T-helper 9 cell (primary cell): ENCODE results near the gene TMPRSS12.
"Not testable (repeated sequence)": the region's sequence is repeated elsewhere in the genome, so short reads cannot be mapped to it uniquely, and the experiment has no call there.

ENCODE experiments used
- DNase-seq: peaks from one replicate; pipeline ENCODE4 v3.0.0-alpha.2; 2020
- total RNA-seq, 2 donors: gene quantifications; one replicate each; lab custom pipeline; 2026; lab: John Stamatoyannopoulos, UW

TMPRSS12 gene, protein sequence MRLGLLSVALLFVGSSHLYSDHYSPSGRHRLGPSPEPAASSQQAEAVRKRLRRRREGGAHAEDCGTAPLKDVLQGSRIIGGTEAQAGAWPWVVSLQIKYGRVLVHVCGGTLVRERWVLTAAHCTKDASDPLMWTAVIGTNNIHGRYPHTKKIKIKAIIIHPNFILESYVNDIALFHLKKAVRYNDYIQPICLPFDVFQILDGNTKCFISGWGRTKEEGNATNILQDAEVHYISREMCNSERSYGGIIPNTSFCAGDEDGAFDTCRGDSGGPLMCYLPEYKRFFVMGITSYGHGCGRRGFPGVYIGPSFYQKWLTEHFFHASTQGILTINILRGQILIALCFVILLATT
- 0 to 0.07 reads per million in 2 donors for total RNA-seq

DNA sequence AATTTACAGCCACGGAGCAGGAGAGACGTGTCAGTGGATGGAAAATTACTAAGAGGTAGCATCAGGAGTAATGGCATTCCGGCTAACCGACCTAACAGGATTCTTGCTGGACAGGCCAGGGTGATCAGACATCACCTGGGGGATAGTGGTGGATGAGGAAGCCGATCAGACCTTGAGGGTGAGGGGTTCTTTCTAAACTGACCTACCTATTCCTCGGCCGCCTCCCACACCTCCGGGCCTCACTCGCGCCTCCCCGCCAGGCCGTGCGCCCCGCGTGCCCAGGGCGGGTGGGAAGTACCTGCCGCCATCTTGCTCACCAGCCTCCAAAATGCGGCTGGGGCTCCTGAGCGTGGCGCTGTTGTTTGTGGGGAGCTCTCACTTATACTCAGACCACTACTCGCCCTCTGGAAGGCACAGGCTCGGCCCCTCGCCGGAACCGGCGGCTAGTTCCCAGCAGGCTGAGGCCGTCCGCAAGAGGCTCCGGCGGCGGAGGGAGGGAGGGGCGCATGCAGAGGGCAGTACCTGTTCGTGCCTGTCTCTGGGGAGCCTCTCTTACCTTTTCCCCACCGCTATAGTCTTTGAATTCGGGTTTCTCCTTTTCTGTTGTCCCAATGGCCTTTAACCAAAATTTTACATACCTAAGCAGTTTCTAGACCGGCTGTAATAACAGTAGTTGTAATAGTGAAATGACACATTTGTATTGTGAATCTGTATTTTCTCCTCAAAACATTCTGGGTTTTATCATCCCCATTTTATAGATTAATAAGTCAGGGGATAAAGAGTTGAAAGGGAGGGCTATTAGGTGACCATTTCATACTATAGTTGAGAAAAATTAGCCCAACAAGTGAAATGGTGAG lies at the start of gene TMPRSS12:
Gene TMPRSS12, plus strand, starts transcription at position 290 of the 857 bp plus-strand sequence. Its CDS starts 39 bp downstream, at position 329.
- no peak for DNase-seq

DNA sequence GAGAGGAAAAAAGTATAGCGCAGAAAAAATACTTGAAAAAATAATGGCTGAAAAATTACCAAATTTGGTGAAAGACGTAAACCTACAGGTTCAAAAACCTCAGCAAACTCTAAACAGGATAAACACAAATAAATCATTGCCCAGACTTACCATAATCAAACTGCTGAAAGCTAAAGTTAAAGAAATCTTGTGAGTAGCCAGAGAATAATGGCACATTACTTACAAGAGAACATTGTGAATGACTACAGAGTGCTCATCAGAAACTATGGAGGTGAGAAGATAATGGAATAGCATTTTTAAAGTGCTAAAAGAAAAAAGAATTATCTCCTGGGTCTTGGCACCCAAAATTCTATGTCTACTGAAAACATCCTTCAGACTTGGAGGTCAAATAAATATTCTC lies 42.8 kb upstream of the TMPRSS12 start:
- DNase-seq: no peak

DNA sequence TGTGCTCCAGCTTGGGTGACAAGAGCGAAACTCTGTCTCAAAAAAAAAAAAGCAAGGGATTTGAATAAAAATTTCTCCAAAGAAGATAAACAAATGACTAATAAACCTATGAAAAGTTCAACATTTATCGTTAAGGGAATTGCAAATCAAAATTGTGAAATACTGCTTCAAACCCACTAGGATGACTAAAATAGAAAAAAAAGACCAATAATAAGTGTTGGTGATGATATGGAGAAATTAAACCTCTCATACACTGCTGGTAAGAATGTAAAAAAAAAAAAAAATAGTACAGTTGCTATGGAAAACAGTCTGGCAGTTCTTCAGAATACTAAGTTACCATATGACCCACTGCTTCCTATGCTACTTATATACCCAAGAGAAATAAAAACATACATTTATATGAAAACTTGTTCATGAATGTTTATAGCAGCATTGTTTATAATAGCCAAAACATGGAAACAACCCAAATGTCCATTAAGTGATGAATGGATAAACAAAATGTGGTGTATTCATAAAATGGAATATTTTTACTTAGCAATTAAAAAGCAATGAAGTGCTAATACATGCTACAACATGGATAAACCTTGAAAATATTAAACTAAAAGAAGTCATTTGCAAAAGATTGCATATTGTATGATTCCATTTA lies 39.4 kb upstream of the TMPRSS12 start:
- no peak for DNase-seq

DNA sequence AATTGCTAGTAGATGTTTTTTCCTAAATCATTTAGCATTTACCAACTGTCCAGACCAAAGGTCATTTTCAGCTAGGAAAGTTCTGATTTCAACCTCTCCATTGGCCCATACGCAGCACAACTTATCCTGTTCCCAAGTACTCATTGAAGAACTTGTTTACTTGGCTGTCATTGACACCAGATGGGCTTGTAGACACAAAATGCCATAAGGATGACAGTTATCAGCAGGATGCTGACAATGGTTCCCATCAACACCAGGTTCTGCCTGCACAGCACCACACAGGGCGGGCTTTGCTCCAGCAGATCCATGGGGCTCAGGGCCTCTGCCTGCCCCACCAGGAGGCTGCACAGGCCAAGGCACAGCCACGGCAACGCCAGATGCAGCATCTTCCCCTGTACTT lies 36.5 kb upstream of the TMPRSS12 start:
- DNase-seq: no peak

DNA sequence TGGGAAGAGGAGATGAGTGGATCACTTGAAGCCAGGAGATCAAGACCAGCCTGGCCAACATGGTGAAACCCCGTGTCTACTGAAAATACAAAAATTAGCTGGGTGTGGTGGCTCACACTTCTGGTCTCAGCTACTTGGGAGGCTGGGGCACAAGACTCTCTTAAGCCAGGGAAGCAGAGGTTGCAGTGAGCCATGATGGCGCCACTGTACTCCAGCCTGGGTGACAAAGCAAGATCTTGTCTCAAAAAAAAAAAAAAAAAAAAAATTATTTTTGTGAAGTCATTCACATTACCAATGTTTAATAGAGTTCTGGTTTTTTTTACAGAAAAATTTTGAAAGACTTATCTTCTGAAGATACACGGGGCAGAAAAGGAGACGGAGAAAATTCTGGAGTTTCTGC lies 33.6 kb upstream of the TMPRSS12 start:
- DNase-seq: not testable (repeated sequence)

DNA sequence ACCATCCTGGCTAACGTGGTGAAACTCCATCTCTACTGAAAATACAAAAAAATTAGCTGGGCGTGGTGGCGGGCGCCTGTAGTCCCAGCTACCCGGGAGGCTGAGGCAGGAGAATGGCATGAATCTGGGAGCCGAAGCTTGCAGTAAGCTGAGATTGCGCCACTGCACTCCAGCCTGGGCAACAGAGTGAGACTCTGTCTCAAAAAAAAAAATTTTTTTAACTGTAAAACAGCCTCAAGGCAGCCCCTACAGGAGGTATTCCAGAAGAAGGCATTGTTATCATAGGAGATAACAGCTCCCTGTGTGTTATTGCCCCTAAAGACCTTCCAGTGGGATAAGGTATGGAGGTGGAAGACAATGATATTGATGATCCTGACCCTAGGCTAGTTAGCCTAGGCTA lies 27.8 kb upstream of the TMPRSS12 start:
- not testable (repeated sequence) for DNase-seq

DNA sequence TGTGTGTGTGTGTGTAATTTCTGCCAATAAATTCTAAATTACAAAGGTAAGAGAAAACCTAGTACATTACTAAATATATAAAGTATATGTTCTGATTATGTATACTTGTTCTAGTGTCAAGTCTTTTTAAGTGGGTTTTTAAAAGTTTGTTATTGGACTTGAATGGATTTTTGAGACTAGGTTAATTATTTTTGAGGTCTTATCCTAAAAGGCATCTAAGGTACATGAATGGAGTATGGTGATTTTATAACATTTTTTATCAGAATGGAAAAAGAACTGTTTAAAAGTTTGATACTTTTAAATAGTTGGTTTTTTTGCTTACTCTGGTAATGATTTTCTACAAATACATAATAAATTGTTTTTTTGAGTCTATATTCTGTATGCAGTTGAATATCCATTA lies 22.5 kb upstream of the TMPRSS12 start:
- no peak for DNase-seq

DNA sequence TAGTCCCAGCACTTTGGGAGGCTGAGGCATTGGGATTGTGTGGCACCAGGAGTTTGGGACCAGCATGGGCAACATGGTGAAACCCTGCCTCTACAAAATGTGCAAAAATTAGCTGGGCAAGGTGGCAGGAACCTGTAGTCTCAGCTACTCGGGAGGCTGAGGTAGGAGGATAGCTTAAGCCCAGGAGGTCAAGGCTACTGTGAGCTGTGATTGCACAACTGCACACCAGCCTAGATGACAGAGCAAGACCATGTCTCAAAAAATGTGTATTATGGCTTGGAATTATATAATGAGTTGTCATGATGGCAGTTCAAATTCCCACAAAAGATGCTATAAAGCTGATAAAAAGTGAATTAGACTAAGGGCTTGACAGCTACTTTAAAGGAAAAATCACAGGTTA lies 20.6 kb upstream of the TMPRSS12 start:
- DNase-seq: no peak

DNA sequence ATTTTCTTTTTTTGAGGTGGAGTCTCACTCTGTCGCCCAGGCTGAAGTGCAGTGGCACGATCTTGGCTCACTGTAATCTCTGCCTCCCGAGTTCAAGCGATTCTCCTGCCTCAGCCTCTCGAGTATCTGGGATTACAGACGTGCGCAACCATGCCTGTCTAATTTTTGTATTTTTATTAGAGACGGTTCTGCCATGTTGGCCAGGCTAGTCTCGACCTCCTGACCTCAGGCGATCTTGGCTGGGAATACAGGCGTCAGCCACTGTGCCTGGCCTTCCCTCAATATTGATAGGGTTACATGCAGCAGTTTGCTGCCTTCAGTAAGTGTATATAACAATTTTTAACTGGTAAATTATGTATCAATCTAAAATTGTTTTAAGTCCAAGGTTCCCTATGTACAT lies 19.0 kb upstream of the TMPRSS12 start:
- DNase-seq: not testable (repeated sequence)

DNA sequence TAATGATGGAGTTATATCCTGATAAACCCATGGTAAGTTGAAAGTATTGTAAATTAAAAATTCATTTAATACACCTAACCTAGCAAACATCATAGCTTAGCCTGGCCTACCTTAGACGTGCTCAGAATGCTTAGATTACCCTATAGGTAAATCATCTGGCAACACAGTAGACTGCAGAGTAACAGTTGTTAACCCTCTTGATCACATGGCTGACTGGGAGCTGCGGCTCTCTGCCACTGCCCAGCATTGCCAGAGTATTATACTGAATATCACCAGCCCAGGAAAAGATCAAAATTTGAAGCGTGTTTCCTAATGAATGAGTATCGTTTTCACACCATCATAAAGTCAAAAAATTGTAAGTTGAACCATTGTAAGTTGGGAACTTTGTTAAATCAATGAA lies 17.8 kb upstream of the TMPRSS12 start:
- no peak for DNase-seq

DNA sequence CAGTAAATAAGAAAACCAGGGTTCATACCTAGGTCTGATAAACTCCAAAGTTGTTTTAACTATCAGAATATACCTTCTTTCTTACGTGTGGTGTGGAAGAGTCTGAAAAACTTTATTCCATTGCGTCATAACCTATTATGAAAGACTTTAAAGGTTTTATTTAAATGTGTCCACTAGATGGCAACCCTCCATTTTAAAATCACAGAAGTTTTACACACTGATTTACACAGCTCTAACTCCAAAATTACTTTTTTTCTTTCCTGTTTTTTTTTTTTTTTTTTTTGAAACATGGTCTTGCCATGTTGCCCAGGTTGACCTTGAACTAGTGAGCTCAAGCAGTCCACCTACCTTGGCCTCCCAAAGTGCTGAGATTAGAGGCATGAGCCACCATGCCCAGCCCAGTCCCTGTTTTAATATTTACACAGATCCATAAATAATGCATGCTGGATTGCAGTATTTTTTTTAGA lies 17.3 kb upstream of the TMPRSS12 start:
- DNase-seq: no peak

DNA sequence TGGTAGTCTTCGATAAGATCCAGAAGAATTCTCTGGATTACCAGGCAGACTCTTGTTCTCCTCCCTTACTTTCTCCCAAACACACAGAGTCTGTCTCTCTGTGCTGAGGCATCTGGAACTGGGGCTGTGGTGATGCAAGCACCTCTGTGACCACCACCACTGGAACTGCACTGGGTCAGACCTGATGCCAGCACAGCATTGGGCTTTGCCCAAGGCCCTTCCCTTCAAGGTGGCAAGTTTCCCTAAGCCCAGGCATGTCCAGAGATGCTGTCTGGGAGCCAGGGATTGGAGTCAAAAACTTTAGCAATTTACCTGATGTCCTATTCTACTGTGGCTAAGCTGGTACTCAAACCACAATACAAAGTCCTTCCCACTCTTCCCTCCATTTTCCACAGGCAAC lies 14.6 kb upstream of the TMPRSS12 start:
- no peak for DNase-seq

DNA sequence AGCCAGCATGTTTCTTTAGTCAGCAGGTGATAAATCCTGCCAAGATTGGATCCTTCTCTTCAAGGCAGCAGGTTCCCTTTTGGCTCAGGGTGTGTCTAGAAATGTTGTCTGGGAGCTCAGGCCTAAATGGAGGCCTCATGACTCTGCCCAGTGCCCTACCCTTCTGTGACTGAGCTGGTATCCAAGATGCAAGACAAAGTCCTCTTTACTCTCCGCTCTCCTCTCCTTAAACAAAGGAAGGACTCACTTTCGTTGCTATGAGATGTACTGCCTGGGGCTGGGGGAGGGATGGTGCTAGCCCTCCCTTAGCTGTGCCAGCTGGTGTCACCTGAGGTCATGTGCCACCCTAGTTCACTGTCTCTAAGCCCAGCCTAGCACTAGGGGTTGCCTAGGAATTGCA lies 13.8 kb upstream of the TMPRSS12 start:
- DNase-seq: no peak

DNA sequence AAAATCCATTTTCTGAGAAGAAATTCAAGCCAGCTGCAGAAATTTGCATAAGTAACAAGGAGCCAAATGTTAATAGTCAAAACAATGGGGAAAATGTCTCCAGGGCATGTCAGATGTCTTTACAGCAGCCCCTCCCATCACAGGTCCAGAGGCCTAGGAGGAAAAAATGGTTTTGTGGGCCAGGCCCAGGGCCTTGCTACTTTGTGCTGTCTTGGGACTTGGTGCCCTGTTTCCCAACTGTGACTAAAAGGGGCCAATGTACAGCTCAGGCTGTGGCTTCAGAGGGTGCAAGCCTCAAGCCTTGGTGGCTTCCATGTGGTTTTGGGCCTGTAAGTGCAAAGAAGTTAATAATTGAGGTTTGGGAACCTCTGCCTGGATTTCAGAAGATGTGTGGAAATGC lies 8.9 kb upstream of the TMPRSS12 start:
- not testable (repeated sequence) for DNase-seq

DNA sequence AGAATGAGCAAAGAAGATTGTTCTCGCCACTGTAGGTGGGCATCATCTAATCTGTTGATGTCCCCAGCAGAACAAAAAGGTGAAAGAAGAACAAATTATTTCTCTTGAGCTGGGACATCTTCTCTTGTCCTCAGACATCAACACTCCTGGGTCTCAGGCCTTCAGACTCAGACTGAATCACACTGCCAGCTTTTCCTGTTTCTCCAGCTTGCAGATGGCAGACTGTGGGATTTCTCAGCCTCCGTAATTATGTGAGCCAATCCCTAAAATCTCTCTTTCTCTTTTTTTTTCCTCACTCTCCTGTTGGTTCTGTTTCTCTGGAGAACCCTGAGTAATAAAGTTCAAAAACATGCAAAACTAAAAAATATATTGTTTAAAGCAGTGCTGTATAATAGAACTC lies 3.7 kb upstream of the TMPRSS12 start:
- no peak for DNase-seq

DNA sequence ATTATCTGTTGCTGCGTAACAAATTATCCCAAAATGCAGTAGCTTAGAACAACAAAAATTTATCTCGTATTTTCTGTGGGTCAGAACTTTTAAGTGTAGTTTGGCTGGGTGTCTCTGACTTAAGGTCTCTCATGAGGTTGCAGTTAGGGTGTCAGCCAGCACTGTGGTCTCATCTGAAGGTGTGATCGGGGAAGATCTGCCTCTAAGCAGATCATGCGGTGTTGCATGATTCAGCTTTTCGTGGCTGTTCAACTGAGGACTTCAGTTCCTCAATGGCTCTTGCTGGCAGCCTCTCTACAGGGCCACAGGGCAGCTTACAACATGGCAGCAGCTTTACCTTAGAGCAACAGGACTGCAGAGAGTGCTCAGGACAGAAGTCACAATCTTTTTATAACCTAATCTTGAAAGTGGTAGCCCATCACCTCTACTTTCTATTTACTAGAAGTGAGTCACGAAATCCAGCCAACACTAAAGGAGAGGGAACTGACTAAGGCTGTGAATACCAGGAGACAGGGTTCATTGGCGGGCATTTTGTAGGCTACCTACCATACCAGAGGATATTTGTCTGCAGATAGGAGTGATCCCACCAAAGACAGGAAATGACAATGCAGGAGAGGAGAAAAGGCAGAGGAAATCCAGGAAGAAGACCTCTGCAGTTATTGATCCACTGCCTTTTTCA lies 1.8 kb upstream of the TMPRSS12 start:
- DNase-seq: no peak

DNA sequence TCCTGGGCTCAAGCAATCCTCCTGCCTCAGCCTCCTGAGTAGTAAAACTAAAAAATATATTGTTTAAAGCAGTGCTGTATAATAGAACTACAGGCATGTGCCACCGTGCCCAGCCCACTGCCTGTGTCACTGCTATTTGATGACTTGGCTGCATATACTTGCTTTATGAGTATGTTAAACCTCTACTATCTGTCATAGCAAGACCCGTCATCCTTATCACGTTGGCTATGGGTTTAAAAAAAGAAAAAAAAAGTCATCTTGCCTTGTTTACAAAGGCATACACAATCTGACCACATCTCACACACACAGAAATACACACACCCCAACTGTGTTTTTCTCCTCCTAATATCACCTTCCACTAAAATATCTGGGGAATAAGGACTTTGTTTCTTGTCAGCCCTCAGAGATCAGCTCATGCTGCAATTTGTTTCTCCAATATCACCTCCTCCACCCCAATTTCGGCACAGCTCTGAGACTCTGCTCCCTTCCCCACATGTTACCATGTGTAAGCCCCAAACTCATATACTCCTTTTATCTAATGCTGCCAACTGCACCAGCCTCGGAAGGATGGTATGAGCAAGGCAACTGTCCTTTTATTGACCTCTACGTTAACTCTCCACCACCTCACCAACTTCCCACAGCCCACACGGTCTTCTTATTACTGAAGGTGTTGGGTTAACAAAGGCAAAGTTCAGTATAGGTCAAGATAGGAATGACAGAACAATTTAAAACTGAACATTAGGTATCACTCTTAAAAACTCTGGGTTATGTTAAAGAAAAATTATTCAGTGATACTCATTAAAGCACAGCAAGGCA lies 802 bp upstream of the TMPRSS12 start:
- no peak for DNase-seq

DNA sequence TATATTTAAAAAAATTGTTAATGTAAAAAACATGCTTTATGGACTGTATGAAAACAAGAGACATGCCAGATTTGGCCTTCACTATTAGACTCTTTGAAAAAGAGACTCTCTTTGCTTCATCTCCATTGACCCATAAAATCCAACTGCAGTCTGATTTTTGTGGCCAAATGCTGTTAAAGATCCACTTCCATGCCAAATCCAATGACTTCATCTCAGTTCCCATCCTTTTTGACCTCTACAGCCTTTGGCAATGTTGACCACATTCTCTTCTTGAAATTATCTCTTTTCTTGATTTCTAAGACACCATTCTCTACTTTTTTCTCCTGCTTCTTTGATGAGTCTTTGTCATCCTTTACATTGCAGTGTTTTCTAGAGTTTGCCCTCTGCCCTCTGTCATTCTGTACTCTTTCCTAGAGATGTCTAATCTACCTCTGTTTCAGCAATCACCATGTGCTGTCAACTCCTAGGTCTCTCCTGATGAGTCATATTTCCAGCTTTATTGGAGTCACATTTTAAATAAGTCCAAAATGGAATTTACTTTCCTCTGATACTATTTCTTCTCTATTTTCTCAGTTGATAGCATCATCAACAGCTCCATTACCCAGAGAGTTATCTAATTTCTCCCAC lies 2.4 kb downstream of the TMPRSS12 start:
- no peak for DNase-seq

DNA sequence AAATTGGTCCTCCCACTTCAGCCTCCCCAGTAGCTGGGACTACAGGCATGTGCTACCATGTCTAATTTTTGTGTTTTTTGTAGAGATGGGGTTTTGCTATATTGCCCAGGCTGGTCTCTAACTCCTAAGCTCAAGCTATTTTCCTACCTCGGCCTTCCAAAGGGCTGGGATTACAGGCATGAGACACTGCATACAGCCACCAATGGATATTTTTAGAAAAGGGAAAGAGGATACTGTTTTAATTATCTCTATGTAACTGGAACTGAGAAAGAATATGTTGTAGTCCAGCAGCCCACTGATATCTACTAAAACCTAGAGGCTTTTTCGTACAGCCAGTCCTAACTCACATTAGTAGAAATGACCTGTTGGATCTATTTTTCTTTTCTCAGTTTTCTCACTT lies 6.2 kb downstream of the TMPRSS12 start:
- DNase-seq: no peak

DNA sequence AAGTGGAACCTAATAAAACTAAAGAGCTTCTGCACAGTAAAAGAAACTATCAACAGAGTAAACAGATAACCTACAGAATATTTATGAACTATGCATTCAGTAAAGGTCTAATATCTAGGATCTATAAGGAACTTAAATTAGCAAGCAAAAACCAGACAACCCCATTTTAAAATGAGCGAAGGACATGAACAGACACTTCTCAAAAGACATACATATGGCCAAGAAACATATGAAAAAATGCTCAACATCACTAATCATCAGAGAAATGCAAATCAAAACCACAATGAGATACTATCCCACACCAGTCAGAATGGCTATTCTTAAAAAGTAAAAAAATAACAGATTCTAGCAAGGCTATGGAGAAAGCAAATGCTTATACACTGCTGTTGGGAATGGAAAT lies 12.5 kb downstream of the TMPRSS12 start:
- not testable (repeated sequence) for DNase-seq

DNA sequence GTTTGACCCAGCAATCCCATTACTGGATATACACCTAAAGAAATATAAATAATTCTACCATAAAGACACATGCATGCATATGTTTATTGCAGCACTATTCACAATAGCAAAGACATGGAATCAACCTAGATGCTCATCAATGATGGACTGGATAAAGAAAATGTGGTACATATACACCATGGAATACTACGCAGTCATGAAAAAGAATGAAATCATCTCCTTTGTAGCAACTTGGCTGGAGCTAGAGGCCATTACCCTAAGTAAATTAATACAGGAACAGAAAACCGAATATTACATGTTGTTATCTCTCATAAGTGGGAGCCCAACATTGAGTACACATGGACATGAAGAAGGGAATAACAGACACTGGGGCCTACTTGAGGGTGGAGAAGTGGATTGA lies 13.0 kb downstream of the TMPRSS12 start:
- DNase-seq: not testable (repeated sequence)
